Muscle of leg (tissue), 11 donors: Measurements from ENCODE around the gene PICALM. TPM values are rescaled to one million over a fixed set of nuclear protein-coding genes. Genes with fewer than 3 reads are reported as not detected.
"Not testable (repeated sequence)": the region's sequence is repeated elsewhere in the genome, so short reads cannot be mapped to it uniquely, and the experiment has no call there.

Source experiments
- DNase-seq: peaks from one replicate; pipeline ENCODE4 v3.0.0; 2013
- H3K27ac ChIP-seq: one replicate; pipeline ENCODE4 v1.5.1; 2013; ENCODE audit warnings: mild to moderate bottlenecking, low read length, control low read depth
- H3K27me3 ChIP-seq: one replicate; pipeline ENCODE4 v1.6.1; 2013; ENCODE audit warnings: low read length; ENCODE audit not compliant: control insufficient read depth, insufficient read depth
- H3K36me3 ChIP-seq: one replicate; pipeline ENCODE4 v1.6.1; 2013; ENCODE audit warnings: low read length; ENCODE audit not compliant: control insufficient read depth, insufficient read depth
- H3K4me1 ChIP-seq: one replicate; pipeline ENCODE4 v1.6.1; 2013; ENCODE audit warnings: low read length; ENCODE audit not compliant: control insufficient read depth, insufficient read depth
- H3K4me3 ChIP-seq: one replicate; pipeline ENCODE4 v1.5.1; 2013; ENCODE audit warnings: low read length, control low read depth
- H3K9me3 ChIP-seq: replicated peaks from 2 replicates; pipeline ENCODE4 v1.6.1; 2013; ENCODE audit warnings: low read depth, low read length; ENCODE audit not compliant: control insufficient read depth
- WGBS: methylation state at CpG from one replicate; pipeline ENCODE4 v1.1.5; 2013; ENCODE audit warnings: missing lambda C conversion rate; ENCODE audit not compliant: insufficient coverage; 5-methylcytosine and 5-hydroxymethylcytosine counted together
- polyA plus RNA-seq, 8 donors: library from polyadenylated mRNA; unstranded; fragments of 120-200 nt; gene quantifications; one replicate each; pipeline versions ENCODE4 v1.2.1 to v1.2.3, GENCODE V29; 2013; ENCODE audit warnings: inconsistent platforms in 1 of 8, low replicate concordance in 1 of 8; ENCODE audit not compliant: insufficient read length in 8 of 8, insufficient read depth in 1 of 8
- total RNA-seq: library from RNA; stranded (reverse); fragments of 120-200 nt; gene quantifications from one replicate; pipeline ENCODE4 v1.2.4, GENCODE V29; 2013

PICALM gene
- total and polyA plus RNA-seq, 9 donors, result 96.2 to 171 (median 116) TPM

- no peak overlapping the region for H3K27ac ChIP-seq
- no peak for DNase-seq
- no CpG with 5 or more reads among the region's 2 CpGs for WGBS
- no peaks in the 10 kb centered on the region for H3K4me1 ChIP-seq
- no peak overlapping the region for H3K4me3 ChIP-seq
- no peaks in the 10 kb centered on the region for H3K9me3 ChIP-seq
- H3K36me3 ChIP-seq, result no peaks in the 10 kb centered on the region
- H3K27me3 ChIP-seq, result no peaks in the 10 kb centered on the region
Observed at GRCh38 chr11:86106916-86107315, 38.0 kb upstream of the PICALM start.

- DNase-seq, H3K36me3 ChIP-seq, H3K4me3 ChIP-seq, H3K27me3 ChIP-seq, H3K4me1 ChIP-seq, H3K27ac ChIP-seq, H3K9me3 ChIP-seq: not testable (repeated sequence)
- no CpG with 5 or more reads among the region's 3 CpGs for WGBS
Observed at GRCh38 chr11:86106031-86106430, 37.1 kb upstream of the PICALM start.

DNA sequence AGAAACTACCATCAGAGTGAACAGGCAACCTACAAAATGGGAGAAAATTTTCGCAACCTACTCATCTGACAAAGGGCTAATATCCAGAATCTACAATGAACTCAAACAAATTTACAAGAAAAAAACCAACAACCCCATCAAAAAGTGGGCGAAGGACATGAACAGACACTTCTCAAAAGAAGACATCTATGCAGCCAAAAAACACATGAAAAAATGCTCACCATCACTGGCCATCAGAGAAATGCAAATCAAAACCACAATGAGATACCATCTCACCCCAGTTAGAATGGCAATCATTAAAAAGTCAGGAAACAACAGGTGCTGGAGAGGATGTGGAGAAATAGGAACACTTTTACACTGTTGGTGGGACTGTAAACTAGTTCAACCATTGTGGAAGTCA lies 36.7 kb upstream of the PICALM start:
- not testable (repeated sequence) for H3K27ac ChIP-seq, H3K36me3 ChIP-seq, H3K4me3 ChIP-seq, H3K27me3 ChIP-seq, H3K4me1 ChIP-seq, H3K9me3 ChIP-seq, DNase-seq
- WGBS, result no CpG with 5 or more reads among the region's 2 CpGs

DNA sequence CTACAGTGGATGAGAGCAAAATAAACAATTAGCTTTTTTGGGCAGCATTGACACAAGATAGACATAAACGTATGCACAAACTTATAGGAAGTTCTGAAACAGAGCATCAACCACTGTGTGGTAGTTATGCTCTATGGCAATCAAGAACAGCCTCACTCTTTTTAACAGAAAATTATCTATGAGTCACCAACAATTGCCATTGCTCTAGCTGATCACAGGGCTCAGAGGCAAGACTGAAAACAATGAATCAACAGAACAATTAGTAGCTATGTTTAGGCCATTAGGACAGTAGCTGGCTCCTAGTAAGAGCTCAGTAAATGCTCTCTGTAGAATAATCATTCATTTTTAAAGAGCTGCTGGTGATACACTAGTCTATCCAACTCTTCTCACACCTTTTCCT lies 34.9 kb upstream of the PICALM start:
- Histone ChIP-seq H3K27me3 (no peaks in the 10 kb centered on the region), H3K36me3 (no peaks in the 10 kb centered on the region), H3K4me1 (no peaks in the 10 kb centered on the region), H3K27ac (no peak overlapping the region), H3K9me3 (no peaks in the 10 kb centered on the region), H3K4me3 (no peak overlapping the region)
- WGBS, result no CpG with 5 or more reads among the region's 1 CpG
- DNase-seq, result no peak

DNA sequence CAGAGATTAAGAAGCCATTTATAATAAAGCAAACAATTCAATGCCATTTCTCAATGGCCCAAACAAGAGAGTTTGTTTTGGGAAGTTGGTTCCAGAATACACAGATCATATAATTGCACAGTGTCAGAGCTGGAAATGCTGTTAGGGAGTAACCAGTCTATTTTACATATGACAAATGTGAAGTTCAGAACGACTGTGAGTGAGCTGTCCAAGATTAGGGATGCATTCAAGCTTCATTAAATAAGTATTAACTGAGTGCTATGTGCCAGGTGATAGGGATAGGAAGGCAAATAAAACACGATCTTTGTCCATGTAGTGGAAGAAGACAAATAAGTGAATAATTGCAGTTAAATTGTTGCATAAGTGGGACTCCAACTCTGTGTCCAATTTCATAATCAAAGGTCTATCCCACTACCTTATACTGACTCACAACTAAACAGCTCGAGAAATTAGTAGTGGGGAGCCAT lies 33.1 kb upstream of the PICALM start:
- H3K27me3 ChIP-seq, result no peaks in the 10 kb centered on the region
- DNase-seq, result no peak
- no peaks in the 10 kb centered on the region for H3K36me3 ChIP-seq
- H3K4me3 ChIP-seq, result no peak overlapping the region
- no peak overlapping the region for H3K27ac ChIP-seq
- H3K9me3 ChIP-seq, result no peaks in the 10 kb centered on the region
- no peaks in the 10 kb centered on the region for H3K4me1 ChIP-seq
- no CpG with 5 or more reads among the region's 3 CpGs for WGBS

- Histone ChIP-seq H3K4me3 (no peak overlapping the region), H3K4me1 (no peaks in the 10 kb centered on the region), H3K27me3 (no peaks in the 10 kb centered on the region), H3K27ac (no peak overlapping the region), H3K36me3 (no peaks in the 10 kb centered on the region), H3K9me3 (no peaks in the 10 kb centered on the region)
- DNase-seq, result no peak
- WGBS, result no CpG with 5 or more reads among the region's 5 CpGs
Observed at GRCh38 chr11:86101493-86101892, 32.6 kb upstream of the PICALM start.

GRCh38 chr11:86099874-86100273 lies 31.0 kb upstream of the PICALM start:
- WGBS, result no CpG with 5 or more reads among the region's 4 CpGs
- Histone ChIP-seq H3K27me3 (no peaks in the 10 kb centered on the region), H3K27ac (no peak overlapping the region), H3K9me3 (no peaks in the 10 kb centered on the region), H3K4me1 (no peaks in the 10 kb centered on the region), H3K4me3 (no peak overlapping the region), H3K36me3 (no peaks in the 10 kb centered on the region)
- no peak for DNase-seq

DNA sequence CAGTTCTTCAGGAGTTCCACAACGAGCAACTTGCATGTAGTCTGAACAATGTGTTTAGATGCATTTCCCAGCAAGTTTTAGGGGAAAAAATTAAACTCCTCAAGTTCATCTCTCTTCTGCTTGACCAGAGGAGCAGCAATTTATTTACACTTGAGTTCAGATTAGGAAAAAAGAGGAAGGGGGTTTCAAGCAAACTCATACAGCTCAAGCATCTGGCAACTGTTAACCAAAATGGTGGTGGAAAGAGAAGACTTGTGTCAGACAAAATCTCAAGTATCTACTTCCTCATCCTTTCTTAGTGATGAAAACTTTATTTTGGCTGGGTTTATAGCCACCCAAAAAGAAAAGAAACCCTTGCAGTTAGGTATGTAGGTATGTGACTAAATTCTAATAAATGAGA lies 29.1 kb upstream of the PICALM start:
- no CpG with 5 or more reads among the region's 1 CpG for WGBS
- no peak for DNase-seq
- Histone ChIP-seq H3K9me3 (no peaks in the 10 kb centered on the region), H3K27ac (no peak overlapping the region), H3K4me3 (no peak overlapping the region), H3K4me1 (no peaks in the 10 kb centered on the region), H3K27me3 (no peaks in the 10 kb centered on the region), H3K36me3 (no peaks in the 10 kb centered on the region)

GRCh38 chr11:86091566-86091965 lies 22.7 kb upstream of the PICALM start:
- no peaks in the 10 kb centered on the region for H3K9me3 ChIP-seq
- H3K27ac ChIP-seq, result no peak overlapping the region
- H3K36me3 ChIP-seq, result no peaks in the 10 kb centered on the region
- no peaks in the 10 kb centered on the region for H3K27me3 ChIP-seq
- WGBS, result 67% methylated on average over 2 of the region's 2 CpGs
- H3K4me1 ChIP-seq, result no peaks in the 10 kb centered on the region
- peak; percentile 52 for DNase-seq
- no peak overlapping the region for H3K4me3 ChIP-seq

DNA sequence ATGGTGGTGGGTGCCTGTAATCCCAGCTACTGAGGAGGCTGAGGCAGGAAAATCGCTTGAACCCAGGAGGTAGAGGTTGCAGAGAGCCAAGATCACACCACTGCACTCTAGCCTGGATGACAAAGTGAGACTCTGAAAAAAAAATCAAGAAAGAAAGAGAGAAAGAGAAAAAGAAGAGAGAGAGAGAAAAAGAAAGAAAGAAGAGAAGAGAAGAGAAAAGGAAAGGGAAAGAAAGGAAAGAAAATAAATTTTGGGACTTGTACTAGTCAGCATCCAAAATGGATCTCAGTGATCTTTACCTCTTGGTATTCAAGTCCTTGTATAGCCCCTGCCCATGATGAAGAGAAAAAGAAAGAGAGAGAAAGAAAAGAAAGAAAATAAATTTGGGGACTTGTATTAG lies 22.2 kb upstream of the PICALM start:
- no peak for DNase-seq
- H3K27ac ChIP-seq, result no peak overlapping the region
- no peaks in the 10 kb centered on the region for H3K4me1 ChIP-seq
- H3K9me3 ChIP-seq, result no peaks in the 10 kb centered on the region
- no CpG with 5 or more reads among the region's 1 CpG for WGBS
- H3K27me3 ChIP-seq, result no peaks in the 10 kb centered on the region
- no peaks in the 10 kb centered on the region for H3K36me3 ChIP-seq
- no peak overlapping the region for H3K4me3 ChIP-seq

- no CpG with 5 or more reads among the region's 1 CpG for WGBS
- no peaks in the 10 kb centered on the region for H3K9me3 ChIP-seq
- DNase-seq, result peak; percentile 54
- H3K4me3 ChIP-seq, result no peak overlapping the region
- no peaks in the 10 kb centered on the region for H3K36me3 ChIP-seq
- no peak overlapping the region for H3K27ac ChIP-seq
- no peaks in the 10 kb centered on the region for H3K27me3 ChIP-seq
- no peaks in the 10 kb centered on the region for H3K4me1 ChIP-seq
Observed at GRCh38 chr11:86089659-86090058, 20.8 kb upstream of the PICALM start.
